Measurements from ENCODE around the gene IL34. TPM values are rescaled to one million over a fixed set of nuclear protein-coding genes. Genes with fewer than 3 reads are reported as not detected.

Gene IL34
- total RNA-seq, 2 donors from 2014 or later, result 11.9 to 55.6 TPM

DNA sequence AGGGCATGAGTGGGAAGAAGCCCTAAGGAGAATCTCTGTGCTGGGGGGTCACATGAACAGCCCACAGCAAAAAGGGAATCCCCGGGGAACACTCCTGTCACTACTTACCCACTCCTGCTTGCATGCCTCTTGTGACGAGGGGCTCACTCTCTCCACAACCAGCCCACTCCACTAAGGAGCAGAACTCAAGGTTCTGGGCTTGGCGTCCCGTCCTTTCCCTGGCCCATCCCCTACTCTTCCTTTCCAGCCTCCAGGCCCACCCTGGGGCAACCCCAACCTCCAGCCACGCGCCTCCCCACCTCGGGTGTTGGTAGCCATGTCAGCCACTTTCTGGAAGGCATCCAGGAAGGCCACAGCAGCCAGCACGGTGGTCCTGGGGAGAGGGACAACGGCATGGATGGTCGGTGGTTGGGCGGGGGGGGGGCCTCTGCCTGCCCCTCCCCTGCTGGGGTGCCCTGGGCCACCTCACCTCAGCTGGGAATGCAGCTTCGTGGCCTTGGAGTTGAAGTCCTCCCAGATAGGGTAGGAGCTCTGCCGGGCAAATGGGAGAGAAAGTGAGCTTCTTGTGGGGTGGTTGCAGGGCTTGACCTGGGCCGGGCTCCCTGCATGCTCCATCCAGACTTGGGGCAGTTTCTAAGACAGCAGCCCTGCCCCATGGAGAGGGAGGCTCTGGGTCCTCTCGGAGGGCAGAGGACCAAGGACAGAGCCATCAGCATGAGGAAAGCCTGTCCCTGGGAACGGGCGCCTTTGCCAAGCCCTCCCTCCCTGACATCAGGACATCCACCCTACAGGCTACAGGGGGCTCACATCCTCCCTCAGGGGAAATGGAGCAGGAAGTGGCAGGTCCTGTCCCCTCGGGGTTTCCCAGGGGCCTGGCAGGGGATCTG is 34.4 kb downstream of the IL34 start:
- no peak for ATAC-seq (ENCODE audit: insufficient number of reproducible peaks, low FRiP score, low read depth)
- peak overlapping the region; percentile 73 to 80 for H3K27ac ChIP-seq
- H3K4me3 ChIP-seq, result peak overlapping the region; percentile 22
- peaks cover 36% of the 10 kb centered on the region for H3K36me3 ChIP-seq
- TF ChIP-seq, protein P1, sequence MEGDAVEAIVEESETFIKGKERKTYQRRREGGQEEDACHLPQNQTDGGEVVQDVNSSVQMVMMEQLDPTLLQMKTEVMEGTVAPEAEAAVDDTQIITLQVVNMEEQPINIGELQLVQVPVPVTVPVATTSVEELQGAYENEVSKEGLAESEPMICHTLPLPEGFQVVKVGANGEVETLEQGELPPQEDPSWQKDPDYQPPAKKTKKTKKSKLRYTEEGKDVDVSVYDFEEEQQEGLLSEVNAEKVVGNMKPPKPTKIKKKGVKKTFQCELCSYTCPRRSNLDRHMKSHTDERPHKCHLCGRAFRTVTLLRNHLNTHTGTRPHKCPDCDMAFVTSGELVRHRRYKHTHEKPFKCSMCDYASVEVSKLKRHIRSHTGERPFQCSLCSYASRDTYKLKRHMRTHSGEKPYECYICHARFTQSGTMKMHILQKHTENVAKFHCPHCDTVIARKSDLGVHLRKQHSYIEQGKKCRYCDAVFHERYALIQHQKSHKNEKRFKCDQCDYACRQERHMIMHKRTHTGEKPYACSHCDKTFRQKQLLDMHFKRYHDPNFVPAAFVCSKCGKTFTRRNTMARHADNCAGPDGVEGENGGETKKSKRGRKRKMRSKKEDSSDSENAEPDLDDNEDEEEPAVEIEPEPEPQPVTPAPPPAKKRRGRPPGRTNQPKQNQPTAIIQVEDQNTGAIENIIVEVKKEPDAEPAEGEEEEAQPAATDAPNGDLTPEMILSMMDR (IDR thresholded peaks at IDR 0.05), result no peak
- no peak for DNase-seq (ENCODE audit: low spot score)
- no peaks in the 10 kb centered on the region for H3K9me3 ChIP-seq
- H3K4me1 ChIP-seq (ENCODE audit: control insufficient read depth in 1 of 2, low read depth in 2 of 2), result peaks cover 29 to 48% of the 10 kb centered on the region in 2 donors
- no peaks in the 10 kb centered on the region for H3K27me3 ChIP-seq (replicated peaks; ENCODE audit: insufficient read depth)

DNA sequence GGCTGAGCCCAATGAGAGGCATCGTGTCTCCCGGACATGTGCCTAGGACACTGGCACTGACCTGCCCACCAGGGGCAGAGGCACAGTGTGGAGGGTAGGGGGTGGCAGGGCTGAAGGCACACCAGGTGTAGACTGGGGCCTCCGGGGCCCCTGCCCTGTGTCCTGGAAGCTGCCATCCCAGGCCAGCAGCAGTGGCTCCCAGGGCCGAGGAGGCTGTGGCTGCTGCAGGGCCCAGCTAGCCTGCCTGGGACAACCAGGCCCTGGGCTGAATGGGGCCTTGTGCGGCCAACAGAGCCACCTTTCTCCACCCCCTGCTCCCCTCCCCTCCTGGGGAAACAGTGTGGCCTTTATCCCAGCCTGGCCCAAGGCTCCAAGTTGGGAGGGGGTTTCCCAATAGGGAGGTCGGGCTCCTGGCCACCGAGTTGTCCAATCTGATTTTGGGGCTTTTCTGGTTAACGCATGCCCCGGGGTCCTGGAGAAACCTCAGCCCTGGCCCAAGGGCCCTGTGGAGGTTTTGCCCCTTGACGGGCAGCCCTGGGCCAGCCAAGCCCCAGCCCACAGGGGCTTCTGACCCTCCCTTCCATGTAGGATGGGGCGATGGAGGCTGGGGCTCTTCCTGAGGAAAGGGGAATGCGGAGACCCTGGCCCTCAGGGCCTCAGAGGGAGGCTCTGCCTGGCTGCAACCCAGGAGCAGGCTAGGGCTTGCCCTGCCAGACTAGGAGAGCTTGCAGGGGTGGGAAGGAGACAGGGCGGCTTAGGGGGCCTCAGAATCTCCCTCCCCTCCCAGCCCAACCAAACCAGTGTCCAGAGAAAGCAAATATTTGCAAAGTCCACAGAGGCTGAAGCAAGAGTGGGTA is 35.3 kb downstream of the IL34 start:
- H3K4me3 ChIP-seq, result peak overlapping the region; percentile 27
- ATAC-seq (ENCODE audit: insufficient number of reproducible peaks, low FRiP score, low read depth), result no peak
- H3K27ac ChIP-seq, result peak overlapping the region; percentile 73 to 80
- TF ChIP-seq, protein P1 (IDR thresholded peaks at IDR 0.05), result no peak
- no peaks in the 10 kb centered on the region for H3K9me3 ChIP-seq
- H3K36me3 ChIP-seq, result peaks cover 31% of the 10 kb centered on the region
- DNase-seq (ENCODE audit: low spot score), result no peak
- H3K4me1 ChIP-seq (ENCODE audit: control insufficient read depth in 1 of 2, low read depth in 2 of 2), result peaks cover 32 to 54% of the 10 kb centered on the region in 2 donors
- H3K27me3 ChIP-seq (replicated peaks; ENCODE audit: insufficient read depth), result no peaks in the 10 kb centered on the region

DNA sequence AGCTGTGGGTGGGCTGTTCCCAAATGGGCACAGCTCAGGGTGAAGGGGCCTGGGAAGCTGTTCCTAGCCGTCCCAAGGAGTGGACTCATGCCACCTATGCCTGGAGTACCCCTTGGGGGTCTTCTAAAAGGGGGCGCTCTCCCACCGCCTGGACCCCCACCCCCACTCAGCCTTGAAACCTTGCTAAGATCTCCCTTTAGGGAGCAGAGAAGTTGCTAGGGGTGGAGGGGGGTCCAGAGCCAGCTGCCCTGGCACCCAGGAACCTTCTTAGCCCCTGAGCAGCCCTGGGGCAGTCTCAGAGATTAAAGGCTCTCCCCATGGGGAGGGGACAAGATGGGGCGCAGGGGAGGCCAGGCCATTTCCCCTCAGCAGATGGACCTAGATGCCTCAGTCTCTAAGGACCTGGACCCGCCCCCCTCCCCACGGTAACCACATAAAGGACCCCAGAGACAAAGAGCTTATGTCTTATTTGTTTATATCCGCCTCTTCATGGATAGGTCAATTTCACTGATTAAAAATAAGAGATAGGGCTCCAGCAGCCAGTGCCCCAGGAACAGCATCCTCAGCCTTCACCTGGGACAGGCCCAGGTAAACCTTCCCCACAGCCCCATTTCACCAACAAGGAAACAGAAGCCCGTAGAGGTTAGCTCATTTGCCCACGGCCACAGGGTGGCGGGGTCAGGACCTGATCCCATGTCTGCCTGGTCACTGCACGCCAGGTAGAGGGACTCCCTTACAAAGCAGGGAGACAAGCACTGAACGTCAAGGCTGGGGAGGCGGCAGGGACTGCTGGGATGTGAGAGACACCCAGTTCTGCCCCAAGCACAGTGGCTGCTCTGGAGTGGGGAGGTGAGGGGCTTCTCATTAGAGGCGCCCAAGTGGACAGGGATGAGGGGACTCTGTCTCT is 36.1 kb downstream of the IL34 start:
- DNase-seq (ENCODE audit: low spot score), result no peak
- H3K4me1 ChIP-seq (ENCODE audit: control insufficient read depth in 1 of 2, low read depth in 2 of 2), result peaks cover 36 to 62% of the 10 kb centered on the region in 2 donors
- peak overlapping the region; percentile 73 to 80 for H3K27ac ChIP-seq

DNA sequence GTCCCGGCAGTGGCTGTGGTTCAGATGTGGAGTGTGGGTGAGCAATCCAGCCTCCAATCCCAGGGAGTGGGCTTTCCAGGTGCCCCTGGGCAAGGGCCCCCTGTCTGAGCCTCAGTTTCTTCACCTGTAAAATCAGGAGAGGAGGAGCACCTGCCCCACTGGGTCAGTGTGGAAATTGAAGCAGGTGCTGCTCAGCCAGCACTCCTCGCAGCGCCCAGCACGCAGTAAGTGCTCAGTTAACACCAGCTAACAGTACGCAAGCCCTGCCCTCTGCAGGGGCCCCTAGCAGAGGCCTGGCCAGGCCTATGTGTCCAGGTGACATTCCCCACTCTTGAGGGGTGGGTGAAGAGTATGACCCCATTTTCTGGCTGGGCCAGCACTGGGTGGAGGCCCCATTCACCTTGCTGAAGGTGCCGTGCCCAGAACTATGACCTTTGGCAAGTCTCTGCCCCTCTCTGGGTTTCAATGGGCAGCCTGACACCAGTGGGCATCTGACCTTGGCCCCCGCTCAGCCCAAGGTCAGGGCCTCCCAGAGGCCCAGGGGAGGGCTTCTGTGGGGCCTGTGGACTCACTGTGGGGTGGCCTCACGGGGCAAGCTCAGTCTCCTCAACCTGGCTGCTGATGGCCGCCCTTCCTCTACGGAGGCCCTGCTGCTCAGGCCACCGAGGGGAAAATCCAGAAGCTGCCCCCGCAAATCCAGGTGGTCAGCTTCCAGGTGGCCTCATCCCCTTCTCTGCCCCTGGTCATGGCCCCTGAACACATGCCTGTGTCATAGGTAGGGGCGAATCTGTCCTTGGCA is 37.0 kb downstream of the IL34 start:
- no peak for ATAC-seq (ENCODE audit: insufficient number of reproducible peaks, low FRiP score, low read depth)
- Histone ChIP-seq H3K27me3 (replicated peaks; ENCODE audit: insufficient read depth) (no peaks in the 10 kb centered on the region), H3K27ac (peak overlapping the region; percentile 80 to 84), H3K9me3 (no peaks in the 10 kb centered on the region), H3K4me1 (ENCODE audit: control insufficient read depth in 1 of 2, low read depth in 2 of 2) (peaks cover 45 to 71% of the 10 kb centered on the region in 2 donors), H3K4me3 (peak overlapping the region; percentile 83), H3K36me3 (peaks cover 17% of the 10 kb centered on the region)
- TF ChIP-seq, protein P1 (IDR thresholded peaks at IDR 0.05), result no peak
- no peak for DNase-seq (ENCODE audit: low spot score)

More for the DNA sequence above, 36.1 kb downstream of the IL34 start:
- Histone ChIP-seq H3K9me3 (no peaks in the 10 kb centered on the region), H3K36me3 (peaks cover 24% of the 10 kb centered on the region), H3K4me3 (peak overlapping the region; percentile 27), H3K27me3 (replicated peaks; ENCODE audit: insufficient read depth) (no peaks in the 10 kb centered on the region)
- TF ChIP-seq, protein P1 (IDR thresholded peaks at IDR 0.05), result no peak
- ATAC-seq (ENCODE audit: insufficient number of reproducible peaks, low FRiP score, low read depth), result no peak

All from thoracic aorta (tissue), 2 donors.